Stimulated activated CD8-positive, alpha-beta memory T cell treated with anti-CD3 and anti-CD28 coated beads, Interleukin-4, amount 100 ng/mL, for 48 hours (primary cell): ENCODE data around the gene TMEM14C.
A peak's percentile ranks its signal among the peaks of the same experiment; 100 is the strongest.

Experiments
- DNase-seq: peaks from one replicate; pipeline ENCODE4 v3.0.0-alpha.2; 2020

The TMEM14C gene

DNA sequence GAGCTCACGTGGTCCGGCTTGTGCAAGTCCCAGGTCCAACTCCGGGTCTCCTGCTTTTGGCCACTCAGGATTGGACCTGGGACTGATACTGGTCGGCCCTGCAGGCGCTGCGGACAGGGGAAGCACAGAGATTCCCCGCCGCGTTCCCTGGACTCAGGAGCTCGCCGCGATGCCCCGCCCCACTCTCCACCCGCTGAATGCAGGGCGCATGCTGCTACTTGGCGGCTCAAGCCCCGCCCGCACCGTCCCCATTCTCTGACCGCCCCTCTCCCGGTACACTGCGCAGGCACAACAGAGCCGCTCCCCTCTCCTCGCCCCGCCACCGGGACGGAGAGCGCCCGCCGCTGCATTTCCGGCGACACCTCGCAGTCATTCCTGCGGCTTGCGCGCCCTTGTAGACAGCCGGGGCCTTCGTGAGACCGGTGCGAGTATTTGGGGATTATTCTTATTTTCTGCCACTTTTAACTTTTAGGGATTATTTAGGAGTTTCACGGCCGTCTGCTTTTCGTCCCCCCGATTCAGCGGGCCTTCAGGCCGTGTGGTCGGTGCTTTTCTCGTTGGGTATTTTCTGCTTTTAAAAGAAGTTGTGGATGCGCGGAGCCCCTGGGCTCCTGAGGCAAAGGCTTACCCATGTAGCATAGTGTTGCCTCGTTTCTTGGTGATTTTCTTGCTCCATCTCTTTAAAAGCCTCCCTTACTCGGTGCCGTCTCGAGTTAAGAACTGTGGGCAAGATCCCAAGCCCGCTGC lies at the start of gene TMEM14C:
TMEM14C (plus strand) TSS at position 251 of the 747 bp plus-strand sequence. CDS start 1,544 bp downstream, outside the sequence.
- peak; percentile 94 for DNase-seq

DNA sequence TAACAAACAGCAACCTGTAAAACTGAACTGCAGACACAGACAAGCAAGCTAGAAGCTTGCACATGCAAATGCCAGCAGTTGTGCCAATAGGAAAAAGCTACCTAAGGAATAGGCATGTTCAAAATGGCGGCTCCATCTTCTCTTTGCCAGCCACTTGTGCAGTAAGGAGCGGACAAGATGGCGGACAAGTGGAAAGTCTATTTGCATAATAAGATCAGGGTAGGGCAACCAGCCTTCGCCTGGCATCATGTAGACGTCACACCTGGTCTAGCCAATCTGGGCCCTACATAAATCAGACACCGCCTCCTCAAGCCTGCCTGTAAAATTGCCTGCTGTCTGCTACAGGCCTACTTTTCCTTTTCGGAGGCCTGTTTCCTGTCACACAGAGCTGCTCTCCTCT lies 46.5 kb upstream of the TMEM14C start:
- no peak for DNase-seq

DNA sequence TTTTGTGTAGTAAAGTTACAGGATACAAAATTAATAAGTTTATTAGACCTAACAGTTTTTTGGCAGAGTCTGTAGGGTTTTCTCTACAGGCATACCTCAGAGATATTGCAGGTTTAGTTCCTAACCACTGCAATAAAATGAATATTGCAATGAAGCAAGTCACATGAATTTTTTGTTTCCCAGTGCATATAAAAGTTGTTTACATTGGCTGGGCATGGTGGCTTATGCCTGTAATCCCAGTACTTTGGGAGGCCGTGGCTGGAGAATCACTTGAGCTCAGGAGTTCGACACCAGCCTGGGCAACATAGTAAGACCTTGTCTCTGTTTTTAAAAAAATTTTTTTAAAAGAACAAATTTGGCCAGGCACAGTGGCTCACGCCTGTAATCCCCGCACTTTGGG lies 44.4 kb upstream of the TMEM14C start:
- DNase-seq, result no peak

DNA sequence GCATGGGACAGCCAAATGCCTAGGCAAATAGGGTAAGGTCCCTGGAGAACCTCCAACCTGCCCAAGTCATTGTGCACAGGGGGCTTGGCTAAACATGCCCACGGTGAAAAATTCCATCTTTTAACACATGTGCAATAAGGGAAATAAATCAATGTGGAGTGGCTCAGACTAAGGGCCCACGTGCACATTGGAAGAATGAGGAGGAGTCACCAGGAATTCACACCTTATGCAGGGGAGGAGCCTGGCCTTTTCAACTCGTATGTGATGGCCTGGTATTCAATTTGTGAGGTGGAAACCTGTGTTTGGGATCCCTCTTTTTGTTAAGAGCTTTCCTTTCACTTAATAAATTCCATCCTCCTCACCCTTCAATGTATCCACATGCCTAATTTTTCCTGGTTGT lies 41.1 kb upstream of the TMEM14C start:
- DNase-seq, result no peak

DNA sequence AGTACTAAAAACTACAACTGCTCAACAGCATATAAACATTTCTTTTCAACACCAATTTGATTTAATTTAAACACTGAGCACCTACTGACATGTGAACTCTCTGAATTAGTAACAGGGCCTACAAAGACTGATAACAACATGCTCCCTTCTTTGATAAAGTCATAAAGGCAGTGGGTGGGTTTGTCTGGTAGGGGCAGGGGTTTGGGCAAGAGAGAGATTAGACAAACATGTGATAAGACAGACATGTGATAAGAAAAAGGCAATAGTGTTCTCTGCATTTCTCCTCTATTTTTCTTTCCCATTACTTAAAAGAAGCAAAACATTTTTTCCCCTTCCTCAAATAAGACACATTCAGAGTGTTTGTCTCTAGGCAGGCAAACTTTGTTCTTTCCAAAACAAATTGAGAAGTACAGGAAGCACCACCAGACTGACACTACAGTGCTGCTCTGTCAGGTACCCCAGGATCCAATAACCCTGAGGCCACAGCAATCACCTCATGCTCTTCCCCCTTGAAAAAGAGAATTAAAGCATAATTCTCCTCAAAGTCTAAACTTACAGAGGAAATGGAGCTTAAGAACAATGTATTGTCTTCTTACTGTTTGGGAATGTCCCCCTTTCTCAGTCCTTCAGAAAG lies 40.4 kb upstream of the TMEM14C start:
- DNase-seq, result no peak

DNA sequence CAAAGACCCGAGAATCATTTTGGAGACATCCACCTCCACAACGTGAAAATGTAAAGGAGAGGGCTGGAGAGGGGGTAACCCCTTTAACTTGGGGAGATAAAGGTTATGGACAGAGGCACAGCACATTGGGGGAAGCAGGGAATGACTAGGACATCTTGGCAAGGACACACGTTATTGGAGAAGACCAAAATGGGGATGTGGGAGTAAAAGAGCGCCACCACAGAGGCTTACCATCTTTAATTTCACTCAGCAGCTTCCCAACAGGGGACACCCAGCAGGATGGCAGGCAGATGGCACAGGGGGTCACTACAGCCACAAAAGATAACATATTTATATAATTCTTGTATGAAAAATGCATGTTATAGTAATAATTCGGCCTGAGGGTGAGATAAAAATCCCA lies 38.3 kb upstream of the TMEM14C start:
- DNase-seq, result no peak

DNA sequence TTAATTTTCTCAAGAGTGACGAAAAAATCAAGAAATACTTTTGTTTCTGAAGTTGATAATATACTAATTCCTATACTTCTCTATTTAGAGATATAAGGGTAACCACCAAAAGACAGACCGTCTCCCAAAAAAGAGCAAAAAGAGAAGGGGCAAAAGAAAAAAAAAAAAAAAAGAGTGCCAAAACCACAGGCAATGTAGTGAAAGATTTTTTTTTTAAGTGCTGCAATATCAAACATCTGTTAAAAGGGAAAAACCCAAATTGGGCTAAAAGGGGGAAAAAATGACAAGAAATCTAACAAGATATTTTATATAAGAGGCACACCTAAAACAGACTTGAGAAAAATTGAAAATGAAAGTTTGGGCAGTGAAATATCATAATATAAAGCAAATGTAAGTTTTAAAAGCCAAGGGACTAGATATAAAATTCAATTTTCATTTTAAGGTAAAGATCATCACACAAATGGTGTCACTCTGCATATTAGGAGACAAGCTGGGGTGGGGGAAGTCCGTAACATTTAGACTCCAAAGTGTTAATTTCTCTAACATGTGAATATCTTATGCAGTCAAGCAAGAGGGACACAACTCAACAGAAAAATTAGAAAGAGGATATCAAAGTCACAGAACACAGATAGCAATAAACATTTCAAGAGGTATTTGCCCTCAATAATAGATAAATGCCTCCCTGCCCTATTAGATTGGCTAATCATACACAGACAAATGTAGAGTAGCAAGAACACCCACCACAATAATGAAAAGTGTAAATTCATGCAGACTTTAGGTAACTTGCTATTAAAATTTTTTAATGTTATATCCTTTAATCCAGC lies 37.6 kb upstream of the TMEM14C start:
- DNase-seq, result no peak

DNA sequence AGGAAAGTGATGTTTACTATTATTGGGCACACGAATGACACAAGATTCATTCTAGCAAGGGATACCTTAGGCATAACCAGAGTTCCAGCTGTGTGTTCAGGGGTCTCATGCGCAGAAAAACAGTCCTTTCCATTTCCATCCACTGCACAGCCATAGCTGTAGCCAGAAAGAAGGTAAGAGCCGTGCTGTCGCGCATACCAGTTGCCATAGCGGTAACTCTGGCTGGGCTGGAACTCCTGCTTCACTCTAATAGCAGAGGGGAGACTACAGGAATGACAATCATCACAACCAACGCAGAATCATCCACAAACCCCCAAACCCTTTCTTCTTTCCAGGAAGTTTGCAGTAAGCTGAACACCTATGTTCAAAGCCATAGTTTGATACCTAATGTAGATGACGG lies 36.0 kb upstream of the TMEM14C start:
- no peak for DNase-seq

DNA sequence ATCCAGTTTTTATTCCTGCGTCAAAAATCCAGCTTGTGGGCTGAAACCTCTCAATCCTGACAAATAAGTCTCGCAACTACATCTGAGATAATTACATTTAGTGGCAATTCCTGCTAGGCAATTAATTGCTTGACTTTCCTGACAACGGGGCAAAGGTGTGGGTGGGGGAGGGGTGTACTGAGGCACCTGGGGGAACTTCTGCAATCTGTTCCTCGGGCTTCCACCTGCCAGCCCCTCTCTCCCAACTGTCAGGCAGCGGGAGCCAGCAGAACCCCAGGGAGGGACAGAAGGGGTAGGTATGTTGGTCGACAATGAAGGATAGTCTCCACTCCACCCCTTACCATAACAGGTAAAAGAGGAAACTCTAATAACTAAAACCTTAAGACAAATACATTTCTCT lies 35.3 kb upstream of the TMEM14C start:
- DNase-seq, result no peak

DNA sequence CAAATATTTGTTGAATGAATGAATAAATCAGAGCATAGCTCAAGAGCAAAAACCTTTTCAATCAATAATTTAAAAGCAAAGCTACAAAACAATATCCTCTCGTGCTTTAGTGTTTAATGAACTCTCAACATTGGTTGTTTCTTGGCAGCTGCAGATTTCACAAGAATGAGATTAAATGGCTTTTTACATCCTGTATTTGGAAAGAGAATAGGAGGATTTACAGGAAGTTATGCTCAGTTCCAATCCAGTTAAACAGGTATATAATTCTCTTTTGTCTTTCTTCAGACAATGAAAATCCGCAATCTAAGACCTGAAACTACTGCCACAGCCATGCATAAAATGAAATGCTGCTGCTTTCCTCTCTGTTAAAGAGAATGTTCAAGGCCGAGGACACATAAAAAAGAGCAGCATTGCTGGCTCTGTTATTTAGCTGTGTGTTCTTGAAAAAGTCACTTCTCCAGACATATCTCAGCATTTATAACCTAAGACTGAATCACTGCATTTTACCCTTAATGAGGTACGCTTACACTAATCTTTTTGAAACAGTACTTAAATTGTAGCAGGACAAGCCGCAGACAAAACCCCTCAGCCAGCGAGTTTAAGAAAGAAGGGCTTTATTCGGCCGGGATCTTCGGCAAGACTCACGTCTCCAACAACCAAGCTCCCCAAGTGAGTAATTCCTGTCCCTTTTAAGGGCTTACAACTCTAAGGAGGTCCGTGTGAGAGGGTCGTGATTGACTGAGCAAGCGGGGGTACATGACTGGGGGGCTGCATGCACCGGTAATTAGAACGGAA lies 32.0 kb upstream of the TMEM14C start:
- DNase-seq, result no peak

DNA sequence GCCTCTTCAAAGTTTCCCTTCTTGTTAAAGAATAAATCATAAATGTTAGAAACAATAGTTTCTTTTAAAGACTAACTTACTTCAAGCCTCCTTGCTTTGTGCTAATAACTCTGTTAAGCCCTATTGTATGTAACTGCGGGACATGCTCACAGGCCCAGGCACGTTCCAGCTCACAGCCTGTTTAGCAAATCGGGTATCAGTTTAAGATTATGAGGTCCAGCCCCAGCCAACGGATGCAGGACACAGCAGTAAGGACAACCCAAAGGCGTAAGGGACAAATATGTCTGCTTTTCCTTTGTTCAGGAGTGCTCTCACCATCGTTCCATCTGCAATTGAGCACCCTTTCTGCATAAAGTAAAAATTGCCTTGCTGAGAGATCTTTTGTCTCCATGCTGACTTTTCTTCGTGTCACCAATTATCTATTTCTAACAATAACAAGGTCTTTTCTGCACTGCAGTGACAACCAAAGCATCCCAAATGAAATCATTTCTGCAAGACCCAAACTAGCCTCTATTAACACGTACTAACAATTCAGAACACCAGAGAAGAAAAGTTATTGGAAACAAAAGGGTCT lies 29.8 kb upstream of the TMEM14C start:
- DNase-seq, result no peak

DNA sequence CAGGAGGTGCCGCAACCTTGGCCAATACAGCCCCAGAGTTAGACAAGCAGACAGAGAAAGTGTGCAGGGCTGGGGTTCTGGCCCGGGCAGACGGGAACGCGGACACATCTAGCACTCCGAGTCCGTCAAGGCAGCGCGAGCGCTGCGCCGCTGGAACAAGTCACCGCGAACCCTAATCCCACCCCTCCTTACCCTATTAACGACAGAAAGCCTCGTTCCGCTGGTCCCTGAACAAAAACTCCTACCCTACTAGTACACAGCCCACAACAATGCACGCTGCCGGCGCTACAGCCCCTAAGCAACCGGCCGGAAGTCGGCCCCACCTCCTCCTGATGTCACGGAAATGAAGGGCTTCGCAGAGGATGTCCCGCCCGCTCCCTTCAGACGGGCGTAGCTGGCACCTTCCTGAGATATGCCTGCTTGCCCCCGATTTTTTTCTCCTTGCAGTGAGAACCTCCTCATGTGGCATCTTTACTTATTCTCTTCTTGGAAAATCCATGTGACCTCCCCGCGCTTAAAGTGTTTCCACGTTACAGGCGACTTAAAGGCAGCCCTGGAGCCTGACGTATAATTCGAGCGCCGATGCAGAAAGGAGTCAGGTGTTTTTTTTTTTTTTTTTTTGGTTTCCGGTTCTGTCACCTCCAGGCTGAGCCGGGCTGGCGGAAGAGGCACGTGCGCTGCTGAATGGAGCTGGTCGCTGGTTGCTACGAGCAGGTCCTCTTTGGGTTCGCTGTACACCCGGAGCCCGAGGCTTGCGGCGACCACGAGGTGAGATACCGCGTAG lies 28.4 kb upstream of the TMEM14C start, which contains the start of the genes C6orf52 and PAK1IP1:
C6orf52 (minus strand) TSS at position 315 of the 784 bp plus-strand sequence. CDS start 7,066 bp downstream, outside the sequence.
PAK1IP1 (plus strand) TSS at position 671 of the 784 bp plus-strand sequence; CDS start at position 685, 14 bp downstream.
- DNase-seq, result peak; percentile 93

DNA sequence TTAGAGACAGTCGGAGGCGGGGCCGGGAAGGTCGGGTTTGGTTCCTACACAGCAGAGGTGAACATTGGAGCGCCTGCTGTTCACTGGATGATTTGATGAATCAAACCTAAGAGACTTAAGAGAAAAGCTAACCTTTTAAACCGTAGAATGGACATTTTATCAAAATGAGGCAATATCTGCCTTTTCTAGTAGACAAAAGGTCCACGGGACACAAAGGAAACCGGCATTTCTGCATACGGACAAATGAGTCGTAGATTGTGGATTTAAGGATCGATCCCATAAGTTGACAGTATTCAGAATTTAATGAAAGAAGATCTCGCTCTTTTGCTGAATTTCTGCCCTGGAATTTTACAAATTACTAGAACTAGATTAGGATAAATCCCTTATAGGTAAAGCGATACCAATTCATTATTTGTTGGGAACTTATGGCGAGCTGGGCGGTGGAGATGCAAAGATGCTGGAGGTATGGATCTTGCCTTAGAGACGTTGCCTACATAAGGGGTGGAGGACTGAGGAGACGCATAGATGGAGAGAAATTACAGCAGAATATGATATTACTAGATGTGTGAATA lies 27.7 kb upstream of the TMEM14C start:
- DNase-seq, result no peak

DNA sequence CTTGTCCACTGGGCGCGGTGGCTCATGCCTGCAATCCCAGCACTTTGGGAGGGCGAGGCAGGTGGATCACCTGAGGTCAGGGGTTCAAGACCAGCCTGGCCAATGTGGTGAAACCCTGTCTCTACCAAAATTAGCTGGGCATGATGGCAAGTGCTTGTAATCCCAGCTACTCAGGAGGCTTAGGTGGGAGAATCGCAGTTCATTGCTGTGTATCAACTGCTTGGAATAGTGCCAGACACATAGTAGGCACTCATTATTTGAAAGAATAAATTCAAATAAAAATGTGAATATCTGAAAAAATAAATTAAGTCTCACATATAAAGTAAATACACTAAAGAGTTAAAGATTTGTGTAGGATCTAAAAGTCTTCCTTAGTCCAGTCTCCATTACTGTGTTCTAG lies 26.2 kb upstream of the TMEM14C start:
- DNase-seq, result no peak

DNA sequence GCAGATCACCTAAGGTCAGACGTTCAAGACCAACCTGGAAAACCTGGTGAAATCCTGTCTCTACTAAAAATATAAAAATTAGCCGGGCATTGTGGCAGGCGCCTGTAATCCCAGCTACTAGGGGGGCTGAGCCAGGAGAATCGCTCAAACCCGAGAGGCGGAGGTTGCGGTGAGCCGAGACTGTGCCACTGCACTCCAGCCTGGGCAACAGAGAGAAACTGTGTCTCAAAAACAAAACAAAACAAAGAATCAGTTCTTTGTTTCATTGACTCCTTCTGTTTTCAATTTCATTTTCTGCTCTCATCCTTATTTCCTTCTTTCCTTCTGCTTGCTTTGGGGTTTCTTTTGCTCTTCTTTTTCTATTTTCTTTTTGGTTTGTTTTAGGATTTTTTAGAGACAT lies 8.9 kb upstream of the TMEM14C start:
- no peak for DNase-seq

DNA sequence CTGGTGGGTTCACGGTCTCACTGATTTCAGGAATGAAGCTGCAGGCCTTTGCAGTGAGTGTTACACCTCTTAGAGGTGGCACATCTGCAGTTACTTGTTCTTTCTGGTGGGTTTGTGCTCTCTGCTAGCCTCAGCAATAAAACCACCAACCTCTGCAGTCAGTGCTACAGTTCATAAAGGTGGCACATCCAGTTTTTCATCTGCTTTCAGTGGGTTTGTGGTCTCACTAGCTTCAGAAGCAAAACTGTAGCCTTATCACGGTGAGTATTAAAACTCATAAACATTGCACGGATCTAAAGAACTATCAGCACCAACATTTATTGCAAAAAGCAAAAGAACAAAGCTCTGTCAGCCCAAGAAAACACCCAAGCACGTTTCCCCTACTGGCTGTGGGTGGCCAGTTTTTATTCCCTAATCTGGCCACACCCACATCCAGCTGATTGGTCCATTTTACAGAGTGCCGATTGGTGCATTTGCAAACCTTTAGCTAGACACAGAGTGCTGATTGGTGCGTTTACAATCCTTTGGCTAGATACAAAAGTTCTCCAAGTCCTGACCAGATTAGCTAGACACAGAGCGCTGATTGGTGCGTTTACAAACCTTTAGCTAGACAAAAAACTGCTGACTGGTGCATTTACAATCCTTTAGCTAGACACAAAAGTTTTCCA lies 3.4 kb upstream of the TMEM14C start:
- peak; percentile 56 for DNase-seq

DNA sequence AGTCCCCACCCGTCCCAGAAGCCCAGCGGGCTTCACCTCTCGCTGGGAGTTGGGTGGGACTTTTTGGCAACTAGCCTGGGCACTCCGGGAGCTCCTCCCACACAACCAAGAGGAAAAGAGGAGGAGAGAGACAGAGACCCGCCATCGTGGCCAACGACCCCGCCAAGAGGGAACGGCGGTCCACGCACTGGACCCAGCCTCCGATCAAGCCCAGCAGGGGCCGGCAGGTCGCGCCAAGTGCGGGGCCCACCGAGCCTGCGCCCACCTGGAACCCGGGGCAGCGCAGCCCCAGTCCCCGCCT lies 3.0 kb upstream of the TMEM14C start:
- no peak for DNase-seq

DNA sequence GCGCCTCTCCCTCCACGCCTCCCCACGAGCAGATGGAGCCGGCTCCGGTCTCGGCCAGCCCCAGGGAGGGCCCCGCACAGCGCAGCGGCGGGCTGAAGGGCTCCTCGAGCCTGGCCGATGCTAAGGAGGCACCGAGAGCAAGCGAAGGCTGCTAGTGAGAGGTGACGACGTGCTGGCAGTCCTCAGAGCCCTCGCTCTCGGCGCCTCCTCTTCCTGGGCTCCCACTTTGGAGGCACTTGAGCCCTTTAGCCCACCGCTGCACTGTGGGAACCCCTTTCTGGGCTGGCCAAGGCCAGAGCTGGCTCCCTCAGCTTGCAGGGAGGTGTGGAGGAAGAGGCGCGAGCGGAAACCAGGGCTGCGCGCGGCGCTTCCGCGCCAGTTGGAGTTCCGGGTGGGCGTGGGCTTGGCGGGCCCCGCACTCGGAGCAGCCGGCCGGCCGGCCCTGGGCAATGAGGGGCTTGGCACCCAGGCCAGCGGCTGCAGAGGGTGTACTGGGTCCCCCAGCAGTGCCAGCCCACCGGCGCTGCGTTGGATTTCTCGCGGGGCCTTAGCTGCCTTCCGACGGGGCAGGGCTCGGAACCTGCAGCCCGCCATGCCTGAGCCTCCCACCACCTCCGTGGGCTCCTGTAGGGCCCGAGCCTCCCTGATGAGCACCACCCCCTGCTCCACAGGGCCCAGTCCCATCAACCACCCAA lies 2.5 kb upstream of the TMEM14C start:
- peak; percentile 70 for DNase-seq

DNA sequence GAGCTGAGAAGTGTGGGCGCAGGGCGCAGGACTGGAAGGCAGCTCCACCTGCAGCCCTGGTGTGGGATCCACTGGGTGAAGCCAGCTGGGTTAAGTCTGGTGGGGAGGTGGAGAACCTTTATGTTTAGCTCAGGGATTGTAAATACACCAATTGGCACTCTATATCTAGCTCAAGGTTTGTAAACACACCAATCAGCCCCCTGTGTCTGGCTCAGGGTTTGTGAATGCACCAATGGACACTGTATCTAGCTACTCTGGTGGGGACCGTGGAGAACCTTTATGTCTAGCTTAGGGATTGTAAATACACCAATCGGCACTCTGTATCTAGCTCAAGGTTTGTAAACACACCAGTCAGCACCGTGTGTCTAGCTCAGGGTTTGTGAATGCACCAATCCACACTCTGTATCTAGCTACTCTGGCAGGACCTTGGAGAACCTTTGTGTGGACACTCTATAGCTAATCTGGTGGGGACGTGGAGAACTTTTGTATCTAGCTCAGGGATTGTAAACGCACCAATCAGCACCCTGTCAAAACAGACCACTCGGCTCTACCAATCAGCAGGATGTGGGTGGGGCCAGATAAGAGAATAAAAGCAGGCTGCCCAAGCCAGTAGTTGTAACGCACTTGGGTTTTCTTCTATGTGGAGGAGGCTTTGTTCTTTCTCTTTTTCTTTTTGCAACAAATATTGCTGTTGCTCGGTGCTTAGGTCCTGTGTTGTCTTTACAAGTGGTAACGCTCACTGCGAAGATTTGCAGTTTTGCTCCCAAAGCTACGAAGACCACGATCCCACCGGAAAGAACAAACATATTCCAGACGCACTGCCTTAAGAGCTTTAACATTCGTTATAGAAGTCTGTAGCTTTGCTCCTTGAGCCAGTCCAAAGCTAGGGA lies 1.7 kb upstream of the TMEM14C start:
- DNase-seq, result peak; percentile 59
